AG10803 (cell line): ENCODE results near the gene CIAO2A.
A peak's percentile ranks its signal among the peaks of the same experiment; 100 is the strongest.

ENCODE experiments used
- DNase-seq: peaks from one replicate; pipeline ENCODE4 v3.0.0; 2010; ENCODE audit warnings: low read depth
- H3K4me3 ChIP-seq: 2 replicates; pipeline ENCODE4 v1.5.1; 2011; ENCODE audit warnings: mild to moderate bottlenecking, low read length, control low read depth
- TF ChIP-seq, protein P1 (sequence below): conservative IDR thresholded peaks from 2 replicates; pipeline ENCODE4 v1.5.1; 2011; ENCODE audit warnings: mild to moderate bottlenecking, low read length, control low read depth, inconsistent platforms

The CIAO2A gene

DNA sequence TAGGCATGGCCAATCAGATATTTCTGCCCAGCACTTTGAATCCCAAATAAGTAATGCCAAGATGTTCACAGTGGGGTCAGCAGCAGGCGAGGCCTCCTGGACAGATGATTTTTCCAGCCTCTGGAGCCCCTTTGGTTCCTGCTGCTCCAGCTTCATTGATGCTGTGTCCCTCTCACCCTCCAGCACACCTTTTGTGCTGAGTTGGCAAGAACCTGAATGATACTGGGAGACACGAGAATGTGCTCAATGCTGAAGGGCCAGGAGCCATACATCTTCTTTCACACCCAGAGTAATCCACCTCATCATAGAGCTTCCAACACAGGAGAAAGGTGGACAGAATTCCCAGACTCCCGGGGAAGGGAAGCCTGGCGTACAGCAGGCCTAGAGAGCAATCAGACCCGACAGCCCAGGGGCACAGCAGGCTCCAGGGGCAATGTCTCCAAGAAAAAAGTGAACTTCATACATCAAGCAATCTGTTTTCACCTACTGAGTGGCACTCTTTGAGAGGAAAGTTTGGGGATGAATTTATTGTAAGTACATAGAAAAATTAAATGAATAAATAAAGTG, 40.6 kb downstream of the CIAO2A start:
- TF ChIP-seq, protein P1, sequence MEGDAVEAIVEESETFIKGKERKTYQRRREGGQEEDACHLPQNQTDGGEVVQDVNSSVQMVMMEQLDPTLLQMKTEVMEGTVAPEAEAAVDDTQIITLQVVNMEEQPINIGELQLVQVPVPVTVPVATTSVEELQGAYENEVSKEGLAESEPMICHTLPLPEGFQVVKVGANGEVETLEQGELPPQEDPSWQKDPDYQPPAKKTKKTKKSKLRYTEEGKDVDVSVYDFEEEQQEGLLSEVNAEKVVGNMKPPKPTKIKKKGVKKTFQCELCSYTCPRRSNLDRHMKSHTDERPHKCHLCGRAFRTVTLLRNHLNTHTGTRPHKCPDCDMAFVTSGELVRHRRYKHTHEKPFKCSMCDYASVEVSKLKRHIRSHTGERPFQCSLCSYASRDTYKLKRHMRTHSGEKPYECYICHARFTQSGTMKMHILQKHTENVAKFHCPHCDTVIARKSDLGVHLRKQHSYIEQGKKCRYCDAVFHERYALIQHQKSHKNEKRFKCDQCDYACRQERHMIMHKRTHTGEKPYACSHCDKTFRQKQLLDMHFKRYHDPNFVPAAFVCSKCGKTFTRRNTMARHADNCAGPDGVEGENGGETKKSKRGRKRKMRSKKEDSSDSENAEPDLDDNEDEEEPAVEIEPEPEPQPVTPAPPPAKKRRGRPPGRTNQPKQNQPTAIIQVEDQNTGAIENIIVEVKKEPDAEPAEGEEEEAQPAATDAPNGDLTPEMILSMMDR, result no peak

DNA sequence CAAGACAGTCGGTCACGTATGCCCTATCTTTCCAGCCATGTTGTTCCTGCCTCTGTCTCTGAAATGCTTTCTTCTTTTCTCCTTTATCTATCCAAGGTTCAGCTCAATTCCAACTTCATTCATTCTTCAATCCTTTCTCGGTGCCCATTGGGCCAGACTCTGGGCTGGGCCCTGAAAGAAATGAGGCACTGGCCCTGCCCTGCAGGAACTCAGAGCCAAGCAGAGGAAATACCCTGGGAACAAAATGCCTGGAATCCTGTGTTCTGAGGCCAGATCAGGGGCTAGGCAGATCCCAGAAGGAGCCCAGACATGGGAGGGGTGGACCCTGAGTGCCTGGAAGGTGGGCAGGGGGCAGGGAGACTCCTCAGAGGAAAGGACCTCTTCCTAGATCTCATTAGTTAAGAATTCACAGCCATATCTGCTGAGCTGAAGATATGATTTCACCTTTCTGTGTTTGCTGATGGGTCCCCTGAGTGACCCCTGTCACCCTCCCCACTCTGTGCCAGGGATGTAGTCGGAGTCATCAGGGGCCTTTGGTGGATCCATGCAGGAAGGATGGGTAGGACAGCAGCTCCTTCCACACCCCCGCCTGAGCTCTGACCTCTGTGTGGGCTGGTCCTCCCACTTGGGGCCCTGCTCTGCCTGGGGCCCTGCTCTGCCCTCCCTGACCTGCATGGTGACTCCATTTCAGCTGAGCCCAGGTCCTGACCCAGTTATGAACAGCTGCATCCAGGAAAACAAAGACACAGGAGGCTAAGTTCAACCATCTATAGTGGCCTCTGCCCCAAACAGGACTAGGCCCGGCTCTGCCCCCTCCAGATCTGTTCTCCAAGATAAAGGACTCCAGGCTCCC, 42.0 kb downstream of the CIAO2A start:
- TF ChIP-seq, protein P1, result no peak
- H3K4me3 ChIP-seq, result no peak overlapping the region
- DNase-seq, result no peak

More for the DNA sequence above, 40.6 kb downstream of the CIAO2A start:
- H3K4me3 ChIP-seq, result no peak overlapping the region
- DNase-seq, result no peak

DNA sequence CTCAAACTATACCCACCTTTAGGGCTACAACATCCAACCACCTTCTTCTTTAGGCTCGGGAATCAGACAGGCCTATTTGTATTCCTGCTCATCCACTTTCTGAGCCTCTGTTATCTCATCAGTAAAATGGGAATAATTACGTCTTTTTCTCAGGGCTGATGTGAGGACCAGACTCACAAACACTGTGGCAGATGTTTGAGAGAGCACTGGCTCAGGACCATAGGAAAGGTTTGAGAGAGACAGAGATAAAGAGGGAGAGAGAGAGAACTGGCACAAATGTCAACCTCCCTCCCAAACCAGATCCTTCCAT, 42.6 kb downstream of the CIAO2A start:
- H3K4me3 ChIP-seq, result no peak overlapping the region
- TF ChIP-seq, protein P1, result no peak
- no peak for DNase-seq

DNA sequence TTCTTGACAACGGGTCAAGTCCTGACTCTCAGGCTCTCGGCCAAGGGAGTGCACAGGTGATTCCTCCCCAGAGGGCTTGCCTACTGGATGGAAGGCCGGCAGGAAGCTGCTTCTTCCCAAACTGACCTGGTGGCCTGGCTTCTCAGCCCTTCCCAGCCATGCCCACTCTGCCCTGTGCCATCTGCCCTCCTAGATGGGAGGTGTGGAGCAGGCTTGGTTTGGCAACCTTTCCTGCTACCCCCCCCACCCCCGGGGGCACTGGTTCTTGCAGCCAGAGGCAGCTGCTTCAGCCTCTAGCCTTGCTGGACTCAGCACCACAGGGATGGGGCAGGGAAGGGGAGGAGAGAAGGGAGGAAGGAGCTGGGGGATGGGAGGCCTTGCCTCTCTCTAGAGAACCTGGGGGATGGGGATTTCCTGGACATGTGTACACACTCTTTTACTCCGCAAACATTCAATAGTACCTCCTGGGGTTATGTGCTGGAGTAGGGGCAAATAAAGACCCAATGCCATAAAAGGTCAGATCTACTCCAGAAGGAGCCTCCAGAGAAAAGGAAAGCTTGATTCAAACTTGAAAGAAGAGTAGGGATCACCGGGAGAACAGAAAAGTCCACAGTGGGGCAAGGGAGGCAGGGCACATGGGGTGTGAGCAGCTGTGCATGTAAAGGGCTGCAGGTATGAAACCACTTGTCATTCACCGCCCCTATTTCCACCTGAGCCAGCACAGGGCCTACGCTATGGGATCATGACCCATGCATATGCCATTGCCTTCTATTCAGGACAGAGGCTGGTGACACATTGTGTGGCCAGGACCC, 43.2 kb downstream of the CIAO2A start:
- TF ChIP-seq, protein P1, result no peak
- no peak overlapping the region for H3K4me3 ChIP-seq
- DNase-seq, result no peak

DNA sequence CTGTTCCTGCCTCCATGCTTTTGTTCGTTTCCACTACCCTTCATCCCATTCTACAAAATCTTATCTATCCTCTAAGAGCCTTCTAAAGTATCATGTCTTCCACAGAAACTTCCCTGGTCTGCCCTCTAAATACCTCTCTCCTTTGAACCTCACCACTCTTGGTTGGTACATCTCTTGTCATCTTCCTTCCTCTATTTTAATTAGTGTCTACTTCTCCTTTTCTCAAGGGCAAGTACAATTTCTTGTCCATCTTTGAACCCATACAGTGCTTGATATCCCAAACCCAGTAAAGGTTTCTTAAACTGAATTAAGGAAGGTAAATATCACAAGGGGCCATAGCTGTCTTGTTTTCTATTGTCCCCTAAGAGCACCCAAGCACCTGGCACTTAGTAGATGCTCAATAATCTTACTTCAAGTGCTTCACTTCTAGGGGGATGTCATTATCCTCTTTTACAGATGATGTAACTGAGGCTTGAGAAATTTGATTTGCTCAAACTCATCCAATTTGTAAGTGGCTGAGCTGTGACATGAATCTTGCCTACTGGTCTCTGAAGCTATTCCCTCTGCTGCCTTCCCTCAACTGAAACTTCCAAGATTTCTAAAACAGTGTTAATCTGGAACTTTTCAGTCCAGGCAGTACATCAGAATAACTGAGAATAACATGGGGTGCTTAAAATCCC, 44.7 kb downstream of the CIAO2A start:
- TF ChIP-seq, protein P1, result no peak
- no peak for DNase-seq
- H3K4me3 ChIP-seq, result no peak overlapping the region

DNA sequence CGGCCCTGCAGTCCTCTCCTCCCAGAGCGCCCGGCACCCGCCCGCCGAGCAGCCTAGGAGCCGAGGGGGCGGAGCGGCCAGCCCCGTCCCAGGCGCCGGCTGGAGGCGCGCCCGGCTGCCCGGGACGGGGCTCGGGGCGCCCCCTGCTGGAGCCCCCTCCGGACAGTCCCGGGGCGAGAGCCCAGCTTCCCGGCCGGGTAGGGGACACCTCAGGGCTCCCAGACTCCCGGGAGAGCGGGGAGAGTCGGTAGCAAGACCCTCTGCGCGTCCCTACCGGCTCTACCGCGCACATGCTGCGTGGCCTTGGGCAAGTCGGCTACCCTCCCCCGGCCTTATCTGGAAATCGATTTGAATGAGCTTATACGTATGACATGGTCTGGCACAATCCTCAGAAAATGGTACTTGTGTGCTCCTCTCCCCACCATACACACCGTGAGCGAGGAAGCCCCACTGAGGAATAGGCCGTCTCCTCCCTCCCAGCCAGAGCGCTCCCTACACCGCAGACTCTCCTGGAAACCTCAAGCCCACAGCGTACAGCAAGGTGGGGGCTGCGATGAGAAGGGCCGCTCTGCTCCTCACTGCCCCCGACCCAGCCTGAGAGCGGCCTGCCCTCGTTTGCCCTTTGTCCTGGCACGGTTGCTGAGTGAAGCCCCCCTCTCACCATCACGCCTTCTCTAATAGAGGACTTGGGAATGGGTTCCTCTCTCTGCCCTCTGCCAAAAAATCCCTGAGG, 47.1 kb downstream of the CIAO2A start, which contains the start of gene DAPK2:
TSS of gene DAPK2 (minus strand) at position 65 of the 733 bp plus-strand sequence. CDS start 6,224 bp downstream, outside the sequence.
- peak within 1 kb of the TSS; percentile 71 for H3K4me3 ChIP-seq
- DNase-seq, result peak; percentile 58
- TF ChIP-seq, protein P1, result peak; percentile 43
